HL-60 (cell line): Measurements from ENCODE around the gene TMEM144.
A peak's percentile ranks its signal among the peaks of the same experiment; 100 is the strongest.

Experiments used
- DNase-seq, 2 experiments: peaks; one replicate each; pipeline ENCODE4 v3.0.0-alpha.2; 2010 to 2020; ENCODE audit warnings: low read depth in 1 of 2, low spot score in 1 of 2
- H3K27ac ChIP-seq: fragments of 250-450 bp; sonication (Bioruptor Pico); replicated peaks from 2 replicates; pipeline ENCODE4 v1.5.1; 2020; ENCODE audit warnings: mild to moderate bottlenecking, moderate library complexity
- H3K27me3 ChIP-seq: fragments of 250-450 bp; sonication (Bioruptor Pico); 2 replicates; pipeline ENCODE4 v1.5.1; 2021; ENCODE audit warnings: mild to moderate bottlenecking, moderate library complexity; ENCODE audit not compliant: insufficient read depth, poor library complexity, severe bottlenecking
- H3K4me3 ChIP-seq: replicated peaks from 2 replicates; pipeline ENCODE4 v1.5.1; 2011; ENCODE audit warnings: mild to moderate bottlenecking, control low read depth, low read length; ENCODE audit not compliant: insufficient read depth
- CTCF ChIP-seq: IDR thresholded peaks from one replicate; pipeline ENCODE4 v1.5.1; 2011; ENCODE audit warnings: low read length, control low read depth, inconsistent platforms; ENCODE audit not compliant: insufficient read depth
- GABPA ChIP-seq: IDR thresholded peaks from 2 replicates; pipeline ENCODE4 v1.6.1; 2012; ENCODE audit warnings: low read depth
- POLR2AphosphoS5 ChIP-seq: IDR thresholded peaks from 2 replicates; pipeline ENCODE4 v1.6.1; 2012; ENCODE audit warnings: low read depth
- REST ChIP-seq: IDR thresholded peaks from 2 replicates; pipeline ENCODE4 v1.6.1; 2012; ENCODE audit warnings: low read depth; ENCODE audit not compliant: insufficient replicate concordance
- SPI1 ChIP-seq: IDR thresholded peaks from 2 replicates; pipeline ENCODE4 v1.6.1; 2012; ENCODE audit warnings: low read depth, mild to moderate bottlenecking, borderline replicate concordance

Gene TMEM144

GRCh38 chr4:158182736-158183135, 27.6 kb upstream of the TMEM144 start:
- H3K27me3 ChIP-seq = no peaks in the 10 kb centered on the region
- no peak overlapping the region for H3K4me3 ChIP-seq
- DNase-seq = no peak
- TF ChIP-seq GABPA = no peak
- no peak for TF ChIP-seq POLR2AphosphoS5
- no peak for TF ChIP-seq REST
- no peak for TF ChIP-seq CTCF
- no peak for TF ChIP-seq SPI1
- H3K27ac ChIP-seq = no peak overlapping the region

GRCh38 chr4:158186815-158187214, 23.5 kb upstream of the TMEM144 start:
- no peaks in the 10 kb centered on the region for H3K27me3 ChIP-seq
- H3K4me3 ChIP-seq = no peak overlapping the region
- H3K27ac ChIP-seq = no peak overlapping the region
- DNase-seq = no peak
- TF ChIP-seq SPI1 (no peak), POLR2AphosphoS5 (no peak), CTCF (no peak), GABPA (no peak), REST (no peak)

GRCh38 chr4:158189422-158189821, 20.9 kb upstream of the TMEM144 start:
- no peaks in the 10 kb centered on the region for H3K27me3 ChIP-seq
- H3K27ac ChIP-seq = no peak overlapping the region
- TF ChIP-seq SPI1 = peak; percentile 58; the same call in 1 of the 2 replicates
- no peak for TF ChIP-seq REST
- DNase-seq = peak in 1 of 2 experiments; percentile 36
- H3K4me3 ChIP-seq = no peak overlapping the region

GRCh38 chr4:158190718-158191117, 19.6 kb upstream of the TMEM144 start:
- no peak for DNase-seq
- no peak overlapping the region for H3K4me3 ChIP-seq
- no peaks in the 10 kb centered on the region for H3K27me3 ChIP-seq
- TF ChIP-seq POLR2AphosphoS5 = no peak
- TF ChIP-seq REST = no peak
- no peak for TF ChIP-seq GABPA
- TF ChIP-seq CTCF = no peak
- TF ChIP-seq SPI1 = no peak
- H3K27ac ChIP-seq = no peak overlapping the region
